ENCODE data around the gene SMIM38.

The SMIM38 gene

GRCh38 chr11:69180726-69181125 is 25.0 kb downstream of the SMIM38 start:
- no peak for DNase-seq (ENCODE audit: low spot score)

GRCh38 chr11:69183613-69184012 is 27.9 kb downstream of the SMIM38 start:
- DNase-seq (ENCODE audit: low spot score), result no peak

- DNase-seq (ENCODE audit: low spot score), result no peak
Measured at GRCh38 chr11:69186316-69187260, 30.9 kb downstream of the SMIM38 start.

GRCh38 chr11:69187540-69188065 is 31.9 kb downstream of the SMIM38 start:
- DNase-seq (ENCODE audit: low spot score), result no peak

- no peak for DNase-seq (ENCODE audit: low spot score)
Measured at GRCh38 chr11:69189059-69189458, 33.3 kb downstream of the SMIM38 start.

- DNase-seq (ENCODE audit: low spot score), result no peak
Measured at GRCh38 chr11:69190796-69191536, 35.2 kb downstream of the SMIM38 start.

- DNase-seq (ENCODE audit: low spot score), result no peak
Measured at GRCh38 chr11:69192301-69192721, 36.6 kb downstream of the SMIM38 start.

GRCh38 chr11:69193151-69193550 is 37.4 kb downstream of the SMIM38 start:
- no peak for DNase-seq (ENCODE audit: low spot score)

- no peak for DNase-seq (ENCODE audit: low spot score)
Measured at GRCh38 chr11:69193629-69194028, 37.9 kb downstream of the SMIM38 start.

GRCh38 chr11:69194396-69194795 is 38.7 kb downstream of the SMIM38 start:
- DNase-seq (ENCODE audit: low spot score), result no peak

- no peak for DNase-seq (ENCODE audit: low spot score)
Measured at GRCh38 chr11:69194956-69195355, 39.2 kb downstream of the SMIM38 start.

GRCh38 chr11:69195824-69196782 is 40.4 kb downstream of the SMIM38 start:
- DNase-seq (ENCODE audit: low spot score), result no peak

- DNase-seq (ENCODE audit: low spot score), result no peak
Measured at GRCh38 chr11:69196783-69197169, 41.0 kb downstream of the SMIM38 start.

GRCh38 chr11:69198891-69199582 is 43.3 kb downstream of the SMIM38 start:
- DNase-seq (ENCODE audit: low spot score), result no peak

- no peak for DNase-seq (ENCODE audit: low spot score)
Measured at GRCh38 chr11:69199583-69200315, 44.0 kb downstream of the SMIM38 start.

GRCh38 chr11:69200331-69201065 is 44.8 kb downstream of the SMIM38 start:
- no peak for DNase-seq (ENCODE audit: low spot score)

GRCh38 chr11:69201066-69201365 is 45.3 kb downstream of the SMIM38 start:
- DNase-seq (ENCODE audit: low spot score), result no peak

- DNase-seq (ENCODE audit: low spot score), result no peak
Measured at GRCh38 chr11:69201764-69202370, 46.1 kb downstream of the SMIM38 start.

GRCh38 chr11:69202511-69203221 is 46.9 kb downstream of the SMIM38 start:
- DNase-seq (ENCODE audit: low spot score), result no peak
